Activated CD4-positive, alpha-beta T cell treated with anti-CD3 and anti-CD28 coated beads, Interleukin-2, amount 10 ng/mL, durations not matched to agents 7 days and 5 days (primary cell): ENCODE results near the gene ZFP90. TPM values are rescaled to one million over a fixed set of nuclear protein-coding genes. Genes with fewer than 3 reads are reported as not detected.
"Not testable (repeated sequence)": the region's sequence is repeated elsewhere in the genome, so short reads cannot be mapped to it uniquely, and the experiment has no call there.

Experiments used
- CTCF ChIA-PET: fragments of 350-600 bp; sonication (Branson Sonifier 250); formaldehyde crosslinking; loops from one replicate; lab custom pipeline; 2021; ENCODE audit warnings: antibody characterized with exemption; lab: Charles Lee
- POLR2A ChIA-PET: fragments of 350-600 bp; sonication (Branson Sonifier 250); formaldehyde crosslinking; loops from one replicate; lab custom pipeline; 2021; ENCODE audit warnings: antibody characterized with exemption; lab: Charles Lee
- DNase-seq: peaks from one replicate; pipeline ENCODE4 v3.0.0-alpha.2; 2020
- H3K27ac Mint-ChIP-seq: one replicate; pipeline ENCODE4 v1.8.0; 2021; ENCODE audit warnings: mild to moderate bottlenecking, moderate library complexity, mixed read lengths
- H3K27me3 Mint-ChIP-seq: one replicate; pipeline ENCODE4 v1.8.0; 2021; ENCODE audit warnings: mixed read lengths
- H3K36me3 Mint-ChIP-seq: one replicate; pipeline ENCODE4 v1.8.0; 2021; ENCODE audit warnings: low read depth, mixed read lengths
- H3K4me1 Mint-ChIP-seq: one replicate; pipeline ENCODE4 v1.8.0; 2021; ENCODE audit warnings: mixed read lengths
- H3K4me3 Mint-ChIP-seq: one replicate; pipeline ENCODE4 v1.8.0; 2021; ENCODE audit warnings: mild to moderate bottlenecking, moderate library complexity, mixed read lengths
- H3K9me3 Mint-ChIP-seq: one replicate; pipeline ENCODE4 v1.8.0; 2021; ENCODE audit warnings: mixed read lengths
- total RNA-seq, 2 experiments: library from RNA; stranded (reverse); gene quantifications; one replicate each; pipeline ENCODE4 v1.2.3, GENCODE V29; 2021

ZFP90 gene
- total RNA-seq, result 10 to 100 TPM; 36.0 to 37.8 TPM

DNA sequence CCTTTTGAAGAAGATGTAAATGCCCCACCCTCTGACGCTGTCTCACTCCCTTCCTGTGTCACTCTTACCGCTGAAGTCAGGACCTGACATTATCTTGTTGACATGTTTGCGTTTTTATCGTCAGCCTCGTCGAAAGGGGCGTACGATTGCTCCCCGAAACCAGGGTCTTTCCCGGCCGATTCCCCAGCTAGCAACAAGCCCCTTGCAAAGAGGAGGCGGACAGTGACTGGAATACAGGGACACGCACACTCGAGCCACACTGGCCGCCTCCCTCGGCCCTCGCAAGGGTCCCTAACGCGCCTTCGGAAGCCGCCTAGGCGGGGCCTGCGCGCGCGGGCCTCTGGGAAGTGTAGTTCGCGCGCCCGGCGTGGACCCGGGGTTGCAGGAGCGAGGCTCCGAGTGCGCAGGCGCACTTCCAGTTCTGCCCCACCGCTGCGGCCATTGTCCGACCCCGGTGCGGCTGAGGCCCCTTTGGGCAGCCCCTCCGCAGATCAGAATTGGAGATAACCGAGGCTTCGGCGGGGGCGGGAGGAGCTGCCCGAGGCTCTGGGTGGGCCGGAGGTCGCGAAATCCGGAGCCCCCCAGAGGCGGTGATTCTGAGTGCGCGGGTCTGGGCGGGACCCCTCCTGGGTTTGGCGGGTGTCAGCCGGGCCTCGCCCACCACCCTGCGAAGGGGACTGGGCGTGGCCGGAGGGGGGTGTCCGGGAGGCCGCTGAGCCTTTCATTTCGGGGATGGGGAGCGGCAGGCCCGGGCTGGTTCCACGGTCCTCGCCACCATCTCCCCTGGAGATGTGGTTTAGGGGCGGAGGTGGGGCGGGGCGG, at the start of gene ZFP90:
ZFP90 (plus strand) TSS at position 412 of the 822 bp plus-strand sequence. CDS start 502 bp downstream, outside the sequence.
- Mint-ChIP-seq H3K9me3 (peaks cover 17% of the 10 kb centered on the region), H3K27ac (peak within 1 kb of the TSS; percentile 99), H3K4me3 (peak within 1 kb of the TSS; percentile 94), H3K36me3 (peaks cover 55% of the 10 kb centered on the region), H3K27me3 (no peaks in the 10 kb centered on the region), H3K4me1 (peaks cover 22% of the 10 kb centered on the region)
- CTCF ChIA-PET, result interaction anchor here (0.6 to 2.1 kb wide), 6 partner anchors 10 to 173 kb away, joined by 3 to 10 read pairs (median 4); no protein-coding TSS in a partner anchor
- POLR2A ChIA-PET, result no interaction called here
- DNase-seq, result peak; percentile 86

GRCh38 chr16:68490358-68490757, 48.7 kb upstream of the ZFP90 start:
- Mint-ChIP-seq H3K4me3 (no peak overlapping the region), H3K27ac (no peak overlapping the region), H3K4me1 (no peaks in the 10 kb centered on the region), H3K36me3 (no peaks in the 10 kb centered on the region), H3K27me3 (peaks cover 6% of the 10 kb centered on the region), H3K9me3 (no peaks in the 10 kb centered on the region)
- ChIA-PET POLR2A (no interaction called here), CTCF (interaction anchor here (0.6 kb wide), 1 partner anchor 762 kb away, joined by 5 read pairs; no protein-coding TSS in a partner anchor)
- no peak for DNase-seq

DNA sequence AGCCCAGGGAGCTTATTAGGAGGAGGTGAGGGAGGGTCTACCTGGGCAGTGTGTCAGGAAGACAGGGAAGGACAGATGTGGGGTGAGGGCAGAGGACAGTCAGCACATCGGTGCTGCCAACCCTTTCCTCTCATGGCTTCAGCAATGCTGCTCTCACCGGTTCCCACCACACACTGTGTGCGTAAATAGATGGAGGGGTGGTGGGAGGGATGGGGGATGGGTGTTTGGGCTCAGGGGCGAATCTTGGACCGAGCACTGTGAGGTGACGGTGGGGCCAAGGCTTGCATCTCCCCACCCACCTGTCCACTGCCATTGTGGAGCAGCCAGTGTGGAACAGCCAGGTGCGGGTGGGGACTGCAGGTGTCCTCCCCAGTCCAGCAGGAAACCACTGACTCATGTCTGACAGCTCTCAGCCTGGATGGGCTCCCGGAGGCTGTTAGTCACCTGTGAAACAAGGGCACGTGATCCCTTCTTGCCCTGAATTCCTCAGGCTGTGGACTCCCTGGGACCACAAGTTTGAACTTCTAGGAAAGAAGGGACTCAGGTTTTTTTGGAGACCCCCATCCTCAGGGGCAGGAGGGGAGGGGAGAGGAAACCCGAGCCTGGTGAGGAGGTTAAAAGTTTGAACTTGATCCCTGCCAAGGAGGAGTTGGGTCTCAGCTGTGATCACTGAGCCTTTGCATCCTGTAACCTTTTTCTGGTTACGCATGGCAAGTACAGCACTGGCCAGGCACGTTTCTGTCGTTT, 48.1 kb upstream of the ZFP90 start:
- peaks cover 6% of the 10 kb centered on the region for H3K27me3 Mint-ChIP-seq
- no peak overlapping the region for H3K27ac Mint-ChIP-seq
- H3K4me3 Mint-ChIP-seq, result no peak overlapping the region
- CTCF ChIA-PET, result interaction anchor here (0.6 kb wide), 1 partner anchor 762 kb away, joined by 5 read pairs; no protein-coding TSS in a partner anchor
- POLR2A ChIA-PET, result no interaction called here
- no peaks in the 10 kb centered on the region for H3K36me3 Mint-ChIP-seq
- DNase-seq, result no peak
- no peaks in the 10 kb centered on the region for H3K4me1 Mint-ChIP-seq
- H3K9me3 Mint-ChIP-seq, result no peaks in the 10 kb centered on the region

DNA sequence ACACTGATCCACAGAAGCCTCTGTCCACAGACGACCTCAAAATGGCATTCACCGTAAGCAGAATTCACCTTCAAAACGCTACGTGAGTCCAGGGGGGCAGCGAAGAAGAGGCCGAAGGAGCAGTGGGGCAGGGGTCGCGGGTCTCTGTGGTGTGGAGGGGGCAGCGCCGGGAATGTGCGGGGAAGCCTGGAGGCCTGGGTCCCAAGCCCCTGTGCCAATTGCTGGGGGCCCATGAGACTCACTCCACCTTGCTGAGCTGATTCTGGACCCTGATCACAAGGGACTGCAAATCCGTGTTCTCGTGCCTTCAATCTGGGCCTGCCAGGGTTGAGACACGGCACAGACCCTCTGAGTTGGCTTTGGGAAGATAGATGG, 47.5 kb upstream of the ZFP90 start:
- peaks cover 7% of the 10 kb centered on the region for H3K27me3 Mint-ChIP-seq
- no peak for DNase-seq
- POLR2A ChIA-PET, result no interaction called here
- no peaks in the 10 kb centered on the region for H3K4me1 Mint-ChIP-seq
- H3K36me3 Mint-ChIP-seq, result no peaks in the 10 kb centered on the region
- no peaks in the 10 kb centered on the region for H3K9me3 Mint-ChIP-seq
- CTCF ChIA-PET, result no interaction called here
- H3K4me3 Mint-ChIP-seq, result no peak overlapping the region
- H3K27ac Mint-ChIP-seq, result no peak overlapping the region

DNA sequence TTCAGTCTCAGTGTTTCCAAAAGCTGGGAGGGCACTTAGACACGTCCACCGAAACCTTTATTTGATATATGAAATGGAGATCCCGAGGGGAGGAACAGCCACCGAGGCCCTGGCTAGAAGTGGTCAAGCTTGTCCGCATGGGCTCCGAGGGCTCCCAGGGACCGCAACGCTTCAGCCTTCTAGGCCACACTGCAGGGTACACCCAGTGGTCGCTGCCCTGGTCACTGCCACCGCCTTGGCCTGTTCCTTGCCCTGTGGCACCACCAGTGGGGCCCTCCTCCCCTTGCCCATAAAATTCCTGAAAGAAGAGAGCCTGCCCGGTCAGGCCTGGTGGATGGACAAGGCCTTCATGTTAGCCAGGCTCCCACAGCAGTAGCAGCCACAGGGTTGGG, 46.9 kb upstream of the ZFP90 start:
- ChIA-PET CTCF (no interaction called here), POLR2A (no interaction called here)
- no peak for DNase-seq
- Mint-ChIP-seq H3K4me3 (no peak overlapping the region), H3K27me3 (peaks cover 4% of the 10 kb centered on the region), H3K36me3 (no peaks in the 10 kb centered on the region), H3K4me1 (no peaks in the 10 kb centered on the region), H3K9me3 (no peaks in the 10 kb centered on the region), H3K27ac (no peak overlapping the region)

- H3K9me3 Mint-ChIP-seq, result no peaks in the 10 kb centered on the region
- peaks cover 4% of the 10 kb centered on the region for H3K27me3 Mint-ChIP-seq
- peak overlapping the region; percentile 73 for H3K27ac Mint-ChIP-seq
- no peak overlapping the region for H3K4me3 Mint-ChIP-seq
- no peaks in the 10 kb centered on the region for H3K4me1 Mint-ChIP-seq
- no peaks in the 10 kb centered on the region for H3K36me3 Mint-ChIP-seq
- CTCF ChIA-PET, result interaction anchor here (0.5 to 1.5 kb wide), 4 partner anchors 18 to 888 kb away, joined by 3 to 4 read pairs (median 3); no protein-coding TSS in a partner anchor
- DNase-seq, result no peak
- POLR2A ChIA-PET, result no interaction called here
Measured at GRCh38 chr16:68492543-68493411, 46.3 kb upstream of the ZFP90 start.

- H3K27me3 Mint-ChIP-seq, result peaks cover 3% of the 10 kb centered on the region
- H3K9me3 Mint-ChIP-seq, result no peaks in the 10 kb centered on the region
- peak overlapping the region; percentile 73 for H3K27ac Mint-ChIP-seq
- H3K36me3 Mint-ChIP-seq, result no peaks in the 10 kb centered on the region
- ChIA-PET CTCF (interaction anchor here (0.5 to 1.5 kb wide), 5 partner anchors 17 to 887 kb away, joined by 3 to 4 read pairs (median 3); no protein-coding TSS in a partner anchor), POLR2A (no interaction called here)
- no peak overlapping the region for H3K4me3 Mint-ChIP-seq
- DNase-seq, result no peak
- H3K4me1 Mint-ChIP-seq, result no peaks in the 10 kb centered on the region
Measured at GRCh38 chr16:68493412-68494070, 45.5 kb upstream of the ZFP90 start.

- H3K4me1 Mint-ChIP-seq, H3K4me3 Mint-ChIP-seq, H3K9me3 Mint-ChIP-seq, DNase-seq, H3K36me3 Mint-ChIP-seq, POLR2A ChIA-PET, H3K27ac Mint-ChIP-seq, H3K27me3 Mint-ChIP-seq: not testable (repeated sequence)
- CTCF ChIA-PET, result interaction anchor here (0.8 to 1.5 kb wide), 4 partner anchors 16 to 88 kb away, joined by 3 to 4 read pairs (median 3); no protein-coding TSS in a partner anchor
Measured at GRCh38 chr16:68494261-68494660, 44.8 kb upstream of the ZFP90 start.

DNA sequence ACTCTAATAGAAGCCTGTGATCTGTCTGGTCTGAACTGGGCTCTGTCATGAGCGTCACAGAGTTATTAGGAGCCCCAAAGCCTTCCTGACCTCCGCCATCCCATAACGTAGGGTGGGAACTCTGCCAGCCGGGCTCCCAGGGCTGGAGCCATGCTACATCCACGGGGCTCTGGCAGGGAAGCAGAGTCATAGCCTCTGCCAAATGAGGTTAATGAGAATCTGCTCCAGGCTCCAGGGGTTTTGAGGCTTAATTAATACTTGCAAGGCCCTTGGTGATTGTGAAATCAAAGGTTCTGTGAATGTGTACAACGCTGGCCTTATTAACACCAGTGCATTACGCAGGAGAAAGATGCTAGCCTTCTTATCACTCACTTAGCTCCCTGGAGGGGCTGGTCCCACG, 42.4 kb upstream of the ZFP90 start:
- Mint-ChIP-seq H3K27me3 (peaks cover 2% of the 10 kb centered on the region), H3K36me3 (no peaks in the 10 kb centered on the region), H3K27ac (no peak overlapping the region), H3K4me3 (no peak overlapping the region), H3K4me1 (no peaks in the 10 kb centered on the region), H3K9me3 (no peaks in the 10 kb centered on the region)
- no peak for DNase-seq
- ChIA-PET POLR2A (no interaction called here), CTCF (interaction anchor here (1.0 kb wide), 1 partner anchor 78 kb away, joined by 3 read pairs; no protein-coding TSS in a partner anchor)

GRCh38 chr16:68499006-68499405, 40.1 kb upstream of the ZFP90 start:
- peaks cover 2% of the 10 kb centered on the region for H3K27me3 Mint-ChIP-seq
- H3K4me1 Mint-ChIP-seq, result no peaks in the 10 kb centered on the region
- no peak overlapping the region for H3K4me3 Mint-ChIP-seq
- no peaks in the 10 kb centered on the region for H3K36me3 Mint-ChIP-seq
- H3K9me3 Mint-ChIP-seq, result no peaks in the 10 kb centered on the region
- ChIA-PET CTCF (no interaction called here), POLR2A (no interaction called here)
- DNase-seq, result no peak
- H3K27ac Mint-ChIP-seq, result no peak overlapping the region

DNA sequence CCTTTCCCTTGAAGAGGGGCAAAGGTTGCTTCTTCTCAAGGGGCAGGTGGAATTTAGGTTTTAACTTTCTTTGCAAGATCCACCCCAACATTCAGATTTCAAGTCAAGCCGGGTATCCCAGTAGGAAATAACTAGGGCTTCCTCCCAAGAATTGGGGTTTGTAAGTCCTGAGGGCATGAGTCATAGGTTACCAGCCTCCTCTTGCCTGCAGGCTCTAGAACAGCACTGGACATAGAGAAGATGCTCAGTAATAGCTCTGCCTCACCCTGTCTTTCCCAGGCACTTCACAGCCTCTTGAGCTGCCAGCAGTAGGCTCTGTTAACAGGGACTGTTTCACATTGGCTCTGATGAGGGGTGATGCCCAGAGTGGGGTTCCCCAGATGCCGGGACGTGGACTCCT, 35.8 kb upstream of the ZFP90 start:
- CTCF ChIA-PET, result interaction anchor here (1.0 kb wide), 1 partner anchor 18 kb away, joined by 4 read pairs; no protein-coding TSS in a partner anchor
- Mint-ChIP-seq H3K27me3 (peaks cover 14% of the 10 kb centered on the region), H3K4me3 (no peak overlapping the region)

GRCh38 chr16:68504066-68504465, 35.0 kb upstream of the ZFP90 start:
- peaks cover 20% of the 10 kb centered on the region for H3K27me3 Mint-ChIP-seq

More for the DNA sequence above, 35.8 kb upstream of the ZFP90 start:
- no peaks in the 10 kb centered on the region for H3K9me3 Mint-ChIP-seq
- H3K27ac Mint-ChIP-seq, result no peak overlapping the region
- no peaks in the 10 kb centered on the region for H3K4me1 Mint-ChIP-seq
- no peaks in the 10 kb centered on the region for H3K36me3 Mint-ChIP-seq
- POLR2A ChIA-PET, result no interaction called here
- DNase-seq, result no peak

More at GRCh38 chr16:68504066-68504465, 35.0 kb upstream of the ZFP90 start:
- CTCF ChIA-PET, result interaction anchor here (1.0 to 1.8 kb wide), 2 partner anchors 17 kb away, joined by 4 to 5 read pairs; no protein-coding TSS in a partner anchor
- H3K4me1 Mint-ChIP-seq, result no peaks in the 10 kb centered on the region
- POLR2A ChIA-PET, result no interaction called here
- no peaks in the 10 kb centered on the region for H3K36me3 Mint-ChIP-seq
- no peak overlapping the region for H3K27ac Mint-ChIP-seq
- H3K9me3 Mint-ChIP-seq, result no peaks in the 10 kb centered on the region
- no peak for DNase-seq
- no peak overlapping the region for H3K4me3 Mint-ChIP-seq
